MCF 10A (cell line): Measurements from ENCODE around the gene PAPOLG. TPM values are rescaled to one million over a fixed set of nuclear protein-coding genes. Genes with fewer than 3 reads are reported as not detected.

Source experiments
- BruUV-seq: library from RNA; stranded (reverse); fragments of 400-500 nt; replicated peaks from 2 replicates; lab custom pipeline; 2021; lab: Mats Ljungman, UMichigan
- CTCF ChIA-PET: fragments of 300-600 bp; sonication (Branson Sonifier 250); formaldehyde crosslinking; extraction: SDS; loops from one replicate; lab custom pipeline; 2021; ENCODE audit warnings: antibody characterized with exemption, inconsistent platforms; lab: Yijun Ruan, JAX
- POLR2A ChIA-PET: fragments of 300-600, 350-650 bp; sonication (Branson Sonifier 250); formaldehyde crosslinking; extraction: SDS; loops from one replicate; lab custom pipeline; 2020; ENCODE audit warnings: antibody characterized with exemption, inconsistent platforms; lab: Yijun Ruan, JAX
- DNase-seq: peaks from one replicate; pipeline ENCODE4 v3.0.0-alpha.2; 2018; ENCODE audit not compliant: unreplicated experiment
- H3K27ac Mint-ChIP-seq: one replicate; pipeline ENCODE4 v1.8.0; 2022; ENCODE audit warnings: mild to moderate bottlenecking, low read depth, mixed read lengths; ENCODE audit not compliant: unreplicated experiment
- H3K27me3 Mint-ChIP-seq: one replicate; pipeline ENCODE4 v1.8.0; 2022; ENCODE audit warnings: mixed read lengths; ENCODE audit not compliant: insufficient read depth, unreplicated experiment
- H3K36me3 Mint-ChIP-seq: one replicate; pipeline ENCODE4 v1.8.0; 2022; ENCODE audit warnings: mild to moderate bottlenecking, moderate library complexity, mixed read lengths; ENCODE audit not compliant: insufficient read depth, unreplicated experiment
- H3K4me1 Mint-ChIP-seq: one replicate; pipeline ENCODE4 v1.8.0; 2022; ENCODE audit warnings: mixed read lengths; ENCODE audit not compliant: insufficient read depth, unreplicated experiment
- H3K4me3 Mint-ChIP-seq: one replicate; pipeline ENCODE4 v1.8.0; 2022; ENCODE audit warnings: mild to moderate bottlenecking, moderate library complexity, mixed read lengths; ENCODE audit not compliant: unreplicated experiment
- H3K9me3 Mint-ChIP-seq: one replicate; pipeline ENCODE4 v1.8.0; 2022; ENCODE audit warnings: mixed read lengths; ENCODE audit not compliant: unreplicated experiment
- intact Hi-C: fragments of 100-400 bp; cut with micrococcal nuclease; formaldehyde crosslinking; loops from 2 replicates; pipeline ENCODE4 v1.14.1; 2022
- total RNA-seq: library from RNA; stranded (reverse); gene quantifications from 2 replicates; pipeline ENCODE4 v1.2.3, GENCODE V29; 2022
- TF ChIP-seq, protein P1 (sequence below): fragments of 200-600 bp; IDR thresholded peaks from one replicate; pipeline ENCODE4 v1.8.0; 2022; ENCODE audit warnings: antibody characterized with exemption, mild to moderate bottlenecking; ENCODE audit not compliant: unreplicated experiment

Gene PAPOLG
- total RNA-seq, 1 experiment from 2014 or later, result 16.9 TPM

DNA sequence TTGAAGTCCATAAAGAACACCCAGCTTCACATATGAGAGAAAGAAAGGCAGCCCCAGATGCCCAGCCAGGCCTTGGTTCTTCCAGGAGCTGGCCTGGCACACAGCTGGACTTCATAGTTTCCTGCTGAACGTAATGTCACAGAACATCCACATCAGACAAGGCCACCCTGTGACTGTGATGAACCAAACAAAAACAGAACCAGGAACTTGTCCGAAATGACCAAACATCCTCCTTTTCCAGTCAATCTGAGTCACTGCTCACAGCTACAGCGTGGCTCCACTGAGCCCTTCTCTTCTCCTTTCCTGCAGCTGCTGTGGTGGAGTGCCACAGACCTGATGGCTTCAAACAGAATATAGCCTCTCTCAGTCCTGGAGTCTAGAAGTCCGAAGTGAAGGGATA lies 45.4 kb upstream of the PAPOLG start:
- H3K27ac Mint-ChIP-seq, result no peak overlapping the region
- no peaks in the 10 kb centered on the region for H3K9me3 Mint-ChIP-seq
- H3K36me3 Mint-ChIP-seq, result no peaks in the 10 kb centered on the region
- intact Hi-C loops, result no loop called here
- CTCF ChIA-PET, result interaction anchor here (0.6 to 7.8 kb wide), 6 partner anchors 34 to 290 kb away, joined by 3 to 68 read pairs (median 4); partner anchors contain the start of gene PAPOLG
- no TSS peak for BruUV-seq
- no peak overlapping the region for H3K4me3 Mint-ChIP-seq
- peaks cover 11% of the 10 kb centered on the region for H3K4me1 Mint-ChIP-seq
- TF ChIP-seq, protein P1, sequence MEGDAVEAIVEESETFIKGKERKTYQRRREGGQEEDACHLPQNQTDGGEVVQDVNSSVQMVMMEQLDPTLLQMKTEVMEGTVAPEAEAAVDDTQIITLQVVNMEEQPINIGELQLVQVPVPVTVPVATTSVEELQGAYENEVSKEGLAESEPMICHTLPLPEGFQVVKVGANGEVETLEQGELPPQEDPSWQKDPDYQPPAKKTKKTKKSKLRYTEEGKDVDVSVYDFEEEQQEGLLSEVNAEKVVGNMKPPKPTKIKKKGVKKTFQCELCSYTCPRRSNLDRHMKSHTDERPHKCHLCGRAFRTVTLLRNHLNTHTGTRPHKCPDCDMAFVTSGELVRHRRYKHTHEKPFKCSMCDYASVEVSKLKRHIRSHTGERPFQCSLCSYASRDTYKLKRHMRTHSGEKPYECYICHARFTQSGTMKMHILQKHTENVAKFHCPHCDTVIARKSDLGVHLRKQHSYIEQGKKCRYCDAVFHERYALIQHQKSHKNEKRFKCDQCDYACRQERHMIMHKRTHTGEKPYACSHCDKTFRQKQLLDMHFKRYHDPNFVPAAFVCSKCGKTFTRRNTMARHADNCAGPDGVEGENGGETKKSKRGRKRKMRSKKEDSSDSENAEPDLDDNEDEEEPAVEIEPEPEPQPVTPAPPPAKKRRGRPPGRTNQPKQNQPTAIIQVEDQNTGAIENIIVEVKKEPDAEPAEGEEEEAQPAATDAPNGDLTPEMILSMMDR, result no peak
- POLR2A ChIA-PET, result interaction anchor here (0.8 kb wide), 1 partner anchor 25 kb away, joined by 3 read pairs; no protein-coding TSS in a partner anchor
- no peaks in the 10 kb centered on the region for H3K27me3 Mint-ChIP-seq
- no peak for DNase-seq

DNA sequence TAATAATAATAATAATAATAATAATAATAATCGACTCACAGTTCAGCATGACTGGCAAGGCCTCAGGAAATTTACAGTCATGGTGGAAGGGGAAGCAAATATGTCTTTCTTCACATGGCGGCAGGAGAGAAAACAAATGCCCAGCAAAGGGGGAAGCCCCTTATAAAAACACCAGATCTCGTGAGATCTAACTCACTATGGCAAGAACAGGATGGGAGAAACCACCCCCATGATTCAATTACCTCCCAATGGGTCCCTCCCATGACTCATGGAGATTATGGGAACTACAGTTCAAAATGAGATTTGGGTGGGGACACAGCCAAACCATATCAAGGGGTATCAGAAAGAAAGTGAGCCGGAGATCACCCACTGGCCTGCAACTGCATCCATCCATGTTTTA lies 40.5 kb upstream of the PAPOLG start:
- H3K27me3 Mint-ChIP-seq, result no peaks in the 10 kb centered on the region
- no peak overlapping the region for H3K27ac Mint-ChIP-seq
- intact Hi-C loops, result no loop called here
- ChIA-PET CTCF (interaction anchor here (0.7 kb wide), 1 partner anchor 156 kb away, joined by 3 read pairs; no protein-coding TSS in a partner anchor), POLR2A (interaction anchor here (0.9 to 1.4 kb wide), 2 partner anchors 40 to 51 kb away, joined by 3 read pairs; partner anchors contain the start of gene PAPOLG)
- DNase-seq, result no peak
- no peak overlapping the region for H3K4me3 Mint-ChIP-seq
- no peaks in the 10 kb centered on the region for H3K36me3 Mint-ChIP-seq
- TF ChIP-seq, protein P1, result no peak
- H3K4me1 Mint-ChIP-seq, result peaks cover 15% of the 10 kb centered on the region
- BruUV-seq, result no TSS peak
- no peaks in the 10 kb centered on the region for H3K9me3 Mint-ChIP-seq

DNA sequence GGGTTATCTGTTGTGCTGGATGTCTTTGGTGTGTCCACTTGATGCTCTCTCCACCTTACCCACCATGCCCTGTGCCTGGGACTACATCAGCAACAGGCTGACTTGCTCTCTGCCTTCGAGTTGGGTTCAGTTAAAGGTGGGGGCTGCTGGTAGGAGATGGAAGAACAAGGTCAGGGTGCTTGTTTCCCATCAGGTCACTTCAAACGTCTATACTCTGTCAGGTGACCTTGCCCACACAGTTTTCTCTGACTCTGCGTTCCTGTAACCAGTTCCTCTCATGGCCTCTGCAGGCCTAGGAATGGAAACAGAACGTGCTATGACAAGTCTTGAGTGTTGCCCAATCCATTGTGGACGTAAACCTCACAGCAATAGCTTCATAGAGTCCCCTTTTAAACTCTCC lies 38.4 kb upstream of the PAPOLG start:
- TF ChIP-seq, protein P1, result no peak
- ChIA-PET POLR2A (interaction anchor here (1.0 to 1.8 kb wide), 4 partner anchors 18 to 299 kb away, joined by 3 to 10 read pairs (median 4); partner anchors contain the start of gene PAPOLG), CTCF (interaction anchor here (0.6 to 2.2 kb wide), 6 partner anchors 9 to 46 kb away, joined by 3 to 5 read pairs (median 4); no protein-coding TSS in a partner anchor)
- Mint-ChIP-seq H3K36me3 (no peaks in the 10 kb centered on the region), H3K4me1 (peaks cover 15% of the 10 kb centered on the region), H3K27ac (peak overlapping the region; percentile 89), H3K27me3 (no peaks in the 10 kb centered on the region), H3K9me3 (no peaks in the 10 kb centered on the region), H3K4me3 (no peak overlapping the region)
- DNase-seq, result peak; percentile 90
- BruUV-seq, result no TSS peak
- intact Hi-C loops, result no loop called here

DNA sequence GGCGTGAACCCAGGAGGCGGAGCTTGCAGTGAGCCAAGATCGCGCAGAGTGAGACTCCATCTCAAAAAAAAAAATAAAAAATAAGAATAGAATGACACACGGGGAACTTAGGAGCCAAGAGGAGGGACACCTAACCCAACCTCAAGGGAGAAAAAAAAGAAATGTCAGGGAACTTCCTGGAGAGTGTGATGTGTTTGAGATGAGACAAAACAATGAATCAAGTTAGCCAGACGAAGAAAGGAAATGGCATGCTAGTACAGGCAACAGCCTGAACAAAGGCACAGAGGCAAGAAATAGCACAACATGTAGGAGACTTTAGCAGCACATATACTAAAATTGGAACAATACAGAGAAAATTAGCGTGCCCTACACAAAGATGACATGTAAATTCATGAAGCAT lies 36.7 kb upstream of the PAPOLG start:
- Mint-ChIP-seq H3K9me3 (peaks cover 7% of the 10 kb centered on the region), H3K4me1 (peaks cover 15% of the 10 kb centered on the region), H3K36me3 (no peaks in the 10 kb centered on the region), H3K27ac (peak overlapping the region; percentile 25), H3K4me3 (no peak overlapping the region), H3K27me3 (no peaks in the 10 kb centered on the region)
- POLR2A ChIA-PET, result interaction anchor here (0.9 to 1.8 kb wide), 2 partner anchors 15 to 297 kb away, joined by 3 to 5 read pairs; no protein-coding TSS in a partner anchor
- intact Hi-C loops, result no loop called here
- TF ChIP-seq, protein P1, result no peak
- CTCF ChIA-PET, result interaction anchor here (0.7 to 1.8 kb wide), 2 partner anchors 11 to 597 kb away, joined by 3 to 5 read pairs; no protein-coding TSS in a partner anchor
- no TSS peak for BruUV-seq
- DNase-seq, result no peak
